Glutamatergic neuron (in vitro differentiated cells): Measurements from ENCODE around the gene CMPK1. TPM values are rescaled to one million over a fixed set of nuclear protein-coding genes. Genes with fewer than 3 reads are reported as not detected.

Experiments used
- DNase-seq: peaks from one replicate; pipeline ENCODE4 v3.0.0; 2022
- H3K27ac Mint-ChIP-seq: one replicate; pipeline ENCODE4 v1.8.0; 2020; ENCODE audit warnings: mild to moderate bottlenecking, mixed read lengths, inconsistent platforms; ENCODE audit not compliant: unreplicated experiment
- H3K27me3 Mint-ChIP-seq: one replicate; pipeline ENCODE4 v1.8.0; 2020; ENCODE audit warnings: mild to moderate bottlenecking, moderate library complexity, mixed read lengths, inconsistent platforms; ENCODE audit not compliant: unreplicated experiment
- H3K36me3 Mint-ChIP-seq: one replicate; pipeline ENCODE4 v1.8.0; 2020; ENCODE audit warnings: mild to moderate bottlenecking, mixed read lengths, inconsistent platforms; ENCODE audit not compliant: unreplicated experiment
- H3K4me1 Mint-ChIP-seq: one replicate; pipeline ENCODE4 v1.8.0; 2020; ENCODE audit warnings: mild to moderate bottlenecking, low read depth, mixed read lengths, inconsistent platforms; ENCODE audit not compliant: unreplicated experiment
- H3K4me3 Mint-ChIP-seq: one replicate; pipeline ENCODE4 v1.8.0; 2020; ENCODE audit warnings: mild to moderate bottlenecking, mixed read lengths, inconsistent platforms; ENCODE audit not compliant: unreplicated experiment
- H3K9me3 Mint-ChIP-seq: one replicate; pipeline ENCODE4 v1.8.0; 2020; ENCODE audit warnings: mild to moderate bottlenecking, moderate library complexity, mixed read lengths, inconsistent platforms; ENCODE audit not compliant: unreplicated experiment
- total RNA-seq: library from RNA; stranded (reverse); fragmentation: NEBNext Ultra II Directional; extraction: Animal tissue kit (Norgen Biotek cat#: 25700); gene quantifications from one replicate; pipeline ENCODE4 v1.2.1, GENCODE V29; 2021; ENCODE audit not compliant: unreplicated experiment
- TF ChIP-seq, protein P1 (sequence below): fragments of 200-600 bp; sonication (generic); IDR thresholded peaks from one replicate; pipeline ENCODE4 v1.5.0; 2021; ENCODE audit not compliant: partially characterized antibody, unreplicated experiment

Gene CMPK1
- total RNA-seq, 1 donor from 2014 or later, result 60.4 TPM

DNA sequence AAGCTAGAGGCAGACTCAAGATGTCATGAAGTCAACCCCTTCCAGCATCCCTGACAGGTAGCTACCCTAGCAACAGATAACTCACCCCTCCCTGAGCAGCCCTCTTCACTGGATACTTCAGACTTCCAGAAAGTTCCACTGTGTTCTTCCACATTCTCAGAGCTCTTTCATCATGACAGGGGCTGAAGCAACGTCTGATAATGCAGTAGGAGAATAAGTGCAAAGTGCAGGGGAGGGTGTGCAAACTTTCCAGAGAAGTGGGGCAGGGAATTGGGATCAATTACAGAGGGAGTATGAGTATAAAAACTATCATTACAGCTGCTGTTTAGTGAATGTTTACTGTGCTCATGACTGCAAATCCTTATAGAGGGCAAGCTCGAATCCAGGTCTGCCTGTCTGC is 56.1 kb downstream of the CMPK1 start:
- TF ChIP-seq, protein P1, sequence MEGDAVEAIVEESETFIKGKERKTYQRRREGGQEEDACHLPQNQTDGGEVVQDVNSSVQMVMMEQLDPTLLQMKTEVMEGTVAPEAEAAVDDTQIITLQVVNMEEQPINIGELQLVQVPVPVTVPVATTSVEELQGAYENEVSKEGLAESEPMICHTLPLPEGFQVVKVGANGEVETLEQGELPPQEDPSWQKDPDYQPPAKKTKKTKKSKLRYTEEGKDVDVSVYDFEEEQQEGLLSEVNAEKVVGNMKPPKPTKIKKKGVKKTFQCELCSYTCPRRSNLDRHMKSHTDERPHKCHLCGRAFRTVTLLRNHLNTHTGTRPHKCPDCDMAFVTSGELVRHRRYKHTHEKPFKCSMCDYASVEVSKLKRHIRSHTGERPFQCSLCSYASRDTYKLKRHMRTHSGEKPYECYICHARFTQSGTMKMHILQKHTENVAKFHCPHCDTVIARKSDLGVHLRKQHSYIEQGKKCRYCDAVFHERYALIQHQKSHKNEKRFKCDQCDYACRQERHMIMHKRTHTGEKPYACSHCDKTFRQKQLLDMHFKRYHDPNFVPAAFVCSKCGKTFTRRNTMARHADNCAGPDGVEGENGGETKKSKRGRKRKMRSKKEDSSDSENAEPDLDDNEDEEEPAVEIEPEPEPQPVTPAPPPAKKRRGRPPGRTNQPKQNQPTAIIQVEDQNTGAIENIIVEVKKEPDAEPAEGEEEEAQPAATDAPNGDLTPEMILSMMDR, result no peak
- H3K36me3 Mint-ChIP-seq, result no peaks in the 10 kb centered on the region
- no peak overlapping the region for H3K27ac Mint-ChIP-seq
- H3K27me3 Mint-ChIP-seq, result peaks cover 9% of the 10 kb centered on the region
- no peak for DNase-seq
- H3K4me3 Mint-ChIP-seq, result no peak overlapping the region
- peaks cover 4% of the 10 kb centered on the region for H3K4me1 Mint-ChIP-seq
- peaks cover 7% of the 10 kb centered on the region for H3K9me3 Mint-ChIP-seq

DNA sequence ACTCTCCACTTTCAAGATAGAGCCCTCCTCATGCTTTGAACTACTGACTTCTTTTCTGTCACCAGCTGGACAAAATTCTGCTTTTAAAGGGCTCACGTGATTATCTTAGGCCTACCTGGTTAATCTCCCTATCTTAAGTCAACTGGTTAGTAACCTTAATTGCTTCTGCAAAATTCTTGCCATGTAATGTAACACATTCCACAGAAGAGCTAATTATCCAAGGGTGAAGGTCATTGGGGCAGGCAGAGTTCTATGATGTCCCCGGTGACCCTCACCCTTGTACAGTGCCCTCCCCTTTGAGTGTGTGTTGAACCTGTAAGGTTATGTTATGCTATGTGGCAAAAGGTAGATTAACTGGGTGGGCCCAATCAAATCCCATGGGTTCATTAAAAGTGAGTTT is 57.3 kb downstream of the CMPK1 start:
- Mint-ChIP-seq H3K36me3 (no peaks in the 10 kb centered on the region), H3K4me1 (peaks cover 4% of the 10 kb centered on the region), H3K9me3 (peaks cover 5% of the 10 kb centered on the region), H3K27ac (no peak overlapping the region), H3K4me3 (no peak overlapping the region), H3K27me3 (peaks cover 9% of the 10 kb centered on the region)
- DNase-seq, result no peak
- TF ChIP-seq, protein P1, result no peak

GRCh38 chr1:47393141-47393540 is 59.6 kb downstream of the CMPK1 start:
- Mint-ChIP-seq H3K36me3 (no peaks in the 10 kb centered on the region), H3K27ac (no peak overlapping the region), H3K27me3 (peaks cover 5% of the 10 kb centered on the region), H3K4me1 (peaks cover 4% of the 10 kb centered on the region), H3K9me3 (peaks cover 5% of the 10 kb centered on the region), H3K4me3 (no peak overlapping the region)
- no peak for DNase-seq
- TF ChIP-seq, protein P1, result no peak

DNA sequence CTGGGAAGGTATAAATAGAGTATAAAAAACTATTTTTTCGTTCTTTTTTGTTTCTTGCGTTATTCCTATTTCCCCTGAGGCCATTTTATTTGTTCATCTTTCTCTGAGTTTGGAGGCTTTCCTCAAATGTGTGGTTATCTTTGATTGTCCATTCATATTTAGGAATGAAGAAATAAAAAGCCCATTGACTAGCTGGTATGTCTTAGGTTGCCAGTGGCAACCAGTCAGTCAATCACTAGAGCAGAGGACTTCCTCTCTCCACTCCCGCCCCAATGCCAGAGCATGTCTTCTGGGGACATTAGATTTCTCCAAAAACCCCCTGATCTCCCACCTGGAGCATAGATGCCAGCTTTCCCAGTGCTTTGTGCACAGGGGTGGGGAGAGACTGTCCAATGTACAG is 61.8 kb downstream of the CMPK1 start:
- H3K36me3 Mint-ChIP-seq, result no peaks in the 10 kb centered on the region
- H3K4me3 Mint-ChIP-seq, result no peak overlapping the region
- H3K27me3 Mint-ChIP-seq, result peaks cover 2% of the 10 kb centered on the region
- peaks cover 5% of the 10 kb centered on the region for H3K9me3 Mint-ChIP-seq
- H3K27ac Mint-ChIP-seq, result no peak overlapping the region
- H3K4me1 Mint-ChIP-seq, result peaks cover 1% of the 10 kb centered on the region
- TF ChIP-seq, protein P1, result no peak
- no peak for DNase-seq

- Mint-ChIP-seq H3K27me3 (peaks cover 2% of the 10 kb centered on the region), H3K9me3 (peaks cover 5% of the 10 kb centered on the region), H3K4me3 (no peak overlapping the region), H3K27ac (no peak overlapping the region), H3K4me1 (peaks cover 1% of the 10 kb centered on the region), H3K36me3 (no peaks in the 10 kb centered on the region)
- TF ChIP-seq, protein P1, result no peak
- no peak for DNase-seq
Observed at GRCh38 chr1:47396671-47397196, 63.1 kb downstream of the CMPK1 start.
